OCI-LY1 (cell line): ENCODE data around the gene ACVR2B.

Source experiments
- CTCF ChIP-seq: fragments of 200-600 bp; sonication (generic), shearing (Covaris generic); IDR thresholded peaks from 2 replicates; pipeline ENCODE4 v1.5.1; 2017; ENCODE audit warnings: mild to moderate bottlenecking, antibody characterized with exemption, low read length, moderate library complexity, mixed read lengths
- EZH2 ChIP-seq: fragments of 200-600 bp; sonication (generic), shearing (Covaris generic); IDR thresholded peaks from 2 replicates; pipeline ENCODE4 v1.8.0; 2017; ENCODE audit warnings: borderline replicate concordance, mixed run types, mild to moderate bottlenecking, antibody characterized with exemption, low read length, moderate library complexity, mixed read lengths

- TF ChIP-seq CTCF = no peak
- TF ChIP-seq EZH2 = no peak
These were observed 56.9 kb downstream of the ACVR2B start for GRCh38 chr3:38510631-38511030.
